ENCODE results near the gene SCNM1.

GRCh38 chr1:151166505-151166956 lies 587 bp downstream of the SCNM1 start:
- TF ChIP-seq CTCF (IDR thresholded peaks at IDR 0.05) (no peak), POLR2AphosphoS5 (IDR thresholded peaks at IDR 0.05) (no peak), EP300 (IDR thresholded peaks at IDR 0.05) (no peak), POLR2A (IDR thresholded peaks at IDR 0.05; ENCODE audit: low read depth) (no peak)

Measured in esophagus muscularis mucosa (tissue), 4 donors.